Smooth muscle cell of the brain vasculature (primary cell): ENCODE data around the gene OPRD1.

Source experiments
- DNase-seq: peaks from one replicate; pipeline ENCODE4 v3.0.0-alpha.2; 2012; ENCODE audit warnings: low read depth, low spot score

Gene OPRD1

DNA sequence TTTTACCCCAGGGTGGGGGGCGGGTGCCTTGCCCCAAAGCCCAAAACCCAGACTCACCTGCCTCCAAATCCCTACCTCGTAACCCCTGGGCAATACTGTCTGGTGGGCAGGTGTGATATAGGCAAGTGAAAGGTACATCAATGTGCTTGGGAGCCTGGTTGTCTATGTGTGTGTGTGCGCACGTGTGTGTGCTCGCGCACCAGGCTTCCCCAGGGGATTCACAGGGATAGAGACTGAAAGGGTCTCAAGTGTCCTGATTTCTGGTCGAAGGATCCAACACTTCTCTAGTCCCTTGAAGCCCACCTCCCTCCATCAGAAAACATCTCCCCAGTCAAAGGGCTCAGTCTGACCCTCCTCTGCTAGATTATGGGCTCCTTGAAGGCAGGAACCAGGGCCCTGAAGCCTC lies 73.5 kb downstream of the OPRD1 start:
- DNase-seq, result no peak

DNA sequence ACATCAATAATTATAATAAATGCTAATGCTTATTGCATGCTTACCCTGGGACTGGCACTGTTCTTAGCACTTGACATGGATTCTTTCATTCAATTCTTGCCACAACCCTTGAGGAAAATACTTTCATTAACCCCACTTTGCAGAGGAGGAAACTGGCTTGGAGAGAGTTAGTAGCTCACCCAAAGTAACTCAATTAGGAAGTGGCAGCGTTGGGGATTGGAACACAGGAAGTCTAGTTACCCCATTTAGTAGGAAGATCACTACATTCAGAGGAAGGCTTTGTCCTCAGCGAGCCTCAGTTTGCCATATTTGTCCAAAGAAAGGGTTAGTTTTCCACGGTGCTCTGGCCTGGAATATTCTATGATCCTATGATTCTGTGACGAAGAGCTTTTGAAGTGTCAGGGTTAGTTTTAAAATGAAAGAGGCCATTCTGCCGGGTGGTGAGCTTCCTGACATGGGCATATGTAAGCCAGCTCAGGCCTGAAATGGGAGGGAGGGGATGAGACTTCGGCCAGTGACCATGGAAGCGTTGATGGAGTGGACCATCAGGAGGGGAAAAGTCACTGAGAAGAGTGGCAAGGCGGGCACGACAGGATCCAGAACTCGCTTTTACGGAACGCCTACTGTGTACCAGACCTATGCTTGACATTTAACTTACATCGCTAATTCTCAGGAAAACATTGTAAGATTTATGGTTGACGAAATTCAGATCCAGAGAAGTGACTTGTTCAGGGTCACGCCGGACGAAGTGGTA lies 74.2 kb downstream of the OPRD1 start:
- no peak for DNase-seq

DNA sequence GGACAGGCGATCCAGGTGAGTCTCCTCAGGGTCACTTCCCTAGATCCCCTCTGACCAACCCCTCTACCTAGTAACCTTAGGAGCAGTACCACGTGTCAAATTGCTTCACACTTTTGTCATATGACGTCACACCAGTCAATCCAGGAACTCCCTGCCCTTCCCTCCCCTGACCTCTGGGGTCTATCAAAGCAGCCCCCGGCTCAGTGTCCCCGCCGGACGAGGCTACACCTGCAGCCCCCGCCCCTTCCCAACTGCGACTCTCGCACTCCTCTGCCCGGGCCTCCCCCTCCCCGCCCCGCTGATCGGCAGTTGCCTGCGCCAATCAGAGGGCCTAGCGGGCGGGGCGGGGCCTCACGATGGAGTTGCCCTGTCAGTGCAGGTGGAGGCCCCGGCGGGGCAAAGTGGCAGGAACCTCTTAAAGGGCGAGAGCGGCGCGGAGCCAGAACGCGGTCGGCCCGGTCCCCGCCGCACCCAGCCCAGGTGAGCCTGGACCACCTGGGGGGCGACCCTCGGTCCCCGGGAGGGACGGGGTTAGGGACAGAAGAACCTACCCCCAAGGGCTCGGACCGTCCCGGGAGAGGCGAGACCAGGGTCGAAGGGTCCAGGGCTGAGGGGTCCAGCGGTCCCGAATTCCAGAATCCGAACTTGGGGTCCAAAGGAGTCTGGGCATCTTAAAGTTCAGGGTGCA lies 74.9 kb downstream of the OPRD1 start:
- no peak for DNase-seq

- DNase-seq, result no peak
These were observed 75.5 kb downstream of the OPRD1 start for GRCh38 chr1:28887419-28887834.

DNA sequence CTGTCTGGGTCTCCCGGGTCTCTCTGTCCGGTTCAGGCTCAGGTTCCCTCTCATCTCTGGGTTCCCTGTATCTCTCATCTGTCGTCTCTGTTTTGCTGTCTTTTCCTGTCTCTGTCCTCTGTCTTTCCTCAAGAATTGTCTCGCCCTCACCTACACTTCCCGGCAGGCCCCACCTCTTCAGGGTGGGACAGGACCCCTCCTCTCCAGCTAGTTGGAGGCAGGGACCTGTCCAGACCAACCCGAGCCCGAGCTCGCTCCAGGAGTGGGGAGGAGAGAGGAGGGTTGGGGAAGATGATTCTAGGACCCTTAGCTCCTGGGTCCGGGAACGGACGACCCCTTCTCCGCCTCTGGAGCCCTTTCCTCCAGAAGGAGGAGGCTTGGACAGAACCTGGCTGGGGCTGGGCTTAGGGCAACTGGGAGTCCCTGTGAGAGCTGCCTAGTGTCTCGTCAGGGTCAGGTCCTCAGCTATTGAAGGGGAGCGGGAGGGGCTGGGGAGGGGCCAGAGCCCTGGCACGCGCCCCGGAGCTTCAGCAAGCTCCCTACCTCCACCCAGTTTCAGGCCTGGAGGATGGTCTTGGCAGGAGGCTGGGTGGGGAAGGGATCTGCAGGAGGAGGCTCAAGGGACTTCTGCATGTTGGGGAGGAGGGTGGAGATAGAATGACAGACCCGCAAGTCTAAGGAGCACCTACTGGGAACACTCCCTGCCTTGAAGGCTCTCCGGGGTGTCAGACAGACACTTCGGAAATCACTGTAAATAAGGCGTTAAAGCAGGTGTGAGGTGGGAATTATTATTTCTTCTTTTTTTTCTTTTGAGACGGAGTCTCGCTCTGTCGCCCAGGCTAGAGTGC lies 76.1 kb downstream of the OPRD1 start:
- DNase-seq, result no peak

DNA sequence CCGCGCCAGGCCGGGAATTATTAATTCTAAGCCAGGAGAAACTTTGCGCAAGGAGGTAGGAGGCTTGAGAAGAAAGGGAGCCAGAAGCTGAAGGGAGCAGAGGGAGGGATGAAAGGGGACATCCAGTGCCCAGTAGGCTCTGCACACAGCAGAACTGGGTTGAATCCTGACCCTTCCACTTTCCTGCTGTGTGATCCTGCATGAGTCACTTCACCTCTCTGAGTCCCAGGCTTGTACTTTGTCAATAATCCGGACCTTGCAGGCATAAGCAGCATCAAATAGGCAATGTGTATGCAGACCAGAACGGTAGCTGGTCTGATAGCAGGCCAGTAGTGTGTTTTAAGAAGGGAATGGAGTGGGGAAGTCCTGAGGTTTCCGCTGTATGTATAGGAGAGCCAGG lies 76.9 kb downstream of the OPRD1 start:
- DNase-seq, result no peak

DNA sequence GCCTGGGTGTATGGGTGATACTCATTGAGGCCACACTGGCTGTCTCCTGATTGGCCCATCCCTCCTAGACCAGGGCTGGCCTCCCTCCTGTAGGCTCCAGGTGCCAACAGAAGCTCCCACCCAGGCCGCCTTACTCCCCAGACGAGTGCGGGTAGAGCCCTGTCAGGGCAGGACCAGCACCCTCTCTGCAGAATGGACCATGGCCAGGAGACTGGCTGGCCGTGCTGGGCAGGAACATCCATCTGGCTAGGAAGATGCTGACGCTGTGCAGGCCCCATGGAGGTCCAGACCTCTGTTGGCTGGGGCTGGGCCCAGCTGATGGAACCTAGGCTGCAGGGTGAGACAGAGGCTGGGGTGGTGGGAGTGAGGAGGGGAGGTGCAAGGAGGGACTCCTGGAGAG lies 77.4 kb downstream of the OPRD1 start:
- DNase-seq, result no peak

- no peak for DNase-seq
These were observed 78.5 kb downstream of the OPRD1 start for GRCh38 chr1:28890435-28890834.

- no peak for DNase-seq
These were observed 78.9 kb downstream of the OPRD1 start for GRCh38 chr1:28890836-28891235.

DNA sequence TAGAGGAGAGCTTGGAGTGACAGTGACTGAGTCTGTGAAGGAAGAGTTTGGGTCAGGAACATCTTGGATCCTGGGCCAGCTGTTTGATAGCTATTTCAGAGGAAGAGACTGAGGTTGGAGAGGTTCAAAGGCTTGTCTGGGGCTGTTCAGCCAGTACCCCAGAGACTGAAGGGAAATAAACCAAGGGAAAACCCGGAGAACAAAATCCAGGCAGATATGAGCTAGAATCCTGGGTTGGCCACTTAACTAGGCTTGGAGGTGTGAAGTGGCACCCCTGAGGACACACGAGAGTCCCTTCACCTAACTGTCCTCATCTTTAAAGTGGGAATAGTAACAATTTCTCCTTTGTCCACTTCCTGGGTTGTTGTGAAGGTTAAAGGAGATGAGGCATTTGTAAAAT lies 79.3 kb downstream of the OPRD1 start:
- no peak for DNase-seq

DNA sequence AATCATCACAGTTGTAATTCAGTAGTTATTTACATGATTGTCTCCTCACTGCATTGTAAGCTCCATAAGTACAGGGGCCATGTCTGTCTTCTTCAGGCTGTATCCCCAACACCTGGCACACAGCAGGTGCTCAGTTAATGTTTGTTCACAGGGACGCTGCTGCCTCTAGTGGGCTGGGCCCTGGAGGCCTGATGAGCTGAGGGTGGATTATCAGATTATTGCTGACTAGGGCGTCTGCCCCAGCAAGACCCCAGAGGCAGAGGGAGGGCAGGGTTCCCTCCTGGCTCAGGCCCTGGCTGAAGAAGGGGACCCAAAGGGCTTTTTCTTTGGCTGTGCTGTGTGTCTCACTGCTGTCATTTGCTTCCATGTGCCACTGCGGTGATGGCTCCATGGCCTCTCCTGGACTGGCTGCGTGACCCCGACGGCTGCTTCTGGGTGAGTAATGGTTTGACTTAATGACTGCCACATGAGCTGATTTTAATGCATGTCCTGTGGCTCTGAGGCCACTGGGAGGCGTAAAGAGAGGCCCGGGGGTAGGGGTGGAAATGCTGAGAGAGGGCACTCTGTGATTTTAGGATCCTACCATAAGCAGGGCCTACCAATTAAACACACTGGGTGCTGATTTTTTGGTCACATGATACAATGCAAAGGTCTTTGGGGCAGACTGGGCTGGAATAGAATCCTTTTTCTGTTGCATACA lies 81.6 kb downstream of the OPRD1 start:
- DNase-seq, result no peak

DNA sequence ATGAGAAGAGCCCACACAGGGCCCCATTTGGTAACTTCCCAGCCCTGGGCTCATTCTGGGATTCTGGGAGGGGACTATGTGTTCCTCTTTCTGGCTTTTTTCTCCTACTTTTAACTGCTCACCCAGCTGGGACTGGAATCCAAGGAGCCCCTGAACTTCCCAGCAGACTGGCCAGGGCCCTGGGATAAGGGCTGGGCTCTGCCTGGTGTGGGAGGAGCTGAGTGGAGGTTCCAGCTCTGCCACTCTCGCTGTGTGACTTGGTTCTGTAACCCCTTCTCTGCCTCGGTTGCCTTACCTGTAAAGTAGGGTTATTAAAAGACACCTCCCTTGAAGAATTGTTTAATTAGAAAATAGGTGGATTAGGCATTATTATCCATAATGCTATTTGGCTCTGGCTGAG lies 82.8 kb downstream of the OPRD1 start:
- DNase-seq, result no peak

GRCh38 chr1:28895896-28896608 lies 84.1 kb downstream of the OPRD1 start:
- DNase-seq, result no peak

- DNase-seq, result no peak
These were observed 84.6 kb downstream of the OPRD1 start for GRCh38 chr1:28896609-28896986.

- DNase-seq, result no peak
These were observed 85.8 kb downstream of the OPRD1 start for GRCh38 chr1:28897789-28898188.

DNA sequence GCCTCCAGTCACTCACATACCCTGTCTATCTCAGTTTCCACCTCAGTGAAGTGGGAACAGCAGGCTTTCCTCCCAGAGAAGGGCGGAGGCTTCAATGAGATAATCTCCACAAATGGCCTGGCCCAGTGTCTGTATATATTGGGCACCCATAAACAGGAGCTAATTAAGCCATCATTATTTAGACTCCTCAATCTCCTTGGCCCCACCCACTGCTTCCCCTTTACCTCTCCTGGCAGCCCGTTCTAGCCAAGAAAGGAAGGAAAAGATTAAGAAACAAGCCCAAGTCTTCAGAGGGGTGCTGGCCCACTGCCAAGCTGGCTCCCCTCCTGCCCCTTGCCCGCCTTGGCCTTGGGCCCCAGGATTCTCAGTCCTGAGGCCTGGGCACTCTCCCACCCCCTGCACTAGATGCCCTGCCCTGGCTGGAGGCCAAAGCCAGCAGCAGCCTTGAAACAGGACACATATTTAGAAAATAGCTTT lies 86.5 kb downstream of the OPRD1 start:
- no peak for DNase-seq

GRCh38 chr1:28899267-28899666 lies 87.3 kb downstream of the OPRD1 start:
- DNase-seq, result no peak

DNA sequence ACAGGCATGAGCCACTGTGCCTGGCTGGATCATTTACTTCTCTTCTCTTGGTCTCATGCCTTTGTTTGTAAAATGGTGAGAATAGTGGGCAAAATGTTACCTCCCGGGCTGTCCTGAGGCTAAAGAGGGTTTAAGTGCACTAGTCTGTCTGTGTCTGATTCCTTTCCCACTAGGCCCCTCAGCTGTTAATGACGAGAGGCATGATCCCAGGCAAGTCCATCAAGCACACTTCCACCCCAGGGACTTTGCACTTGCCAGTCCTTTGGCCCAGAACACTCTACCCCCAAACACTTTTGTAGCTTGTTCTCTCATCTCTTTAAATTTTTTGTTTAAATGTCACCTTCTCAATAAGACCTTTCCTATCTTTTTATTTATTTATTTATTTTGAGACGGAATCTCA lies 88.6 kb downstream of the OPRD1 start:
- DNase-seq, result no peak

DNA sequence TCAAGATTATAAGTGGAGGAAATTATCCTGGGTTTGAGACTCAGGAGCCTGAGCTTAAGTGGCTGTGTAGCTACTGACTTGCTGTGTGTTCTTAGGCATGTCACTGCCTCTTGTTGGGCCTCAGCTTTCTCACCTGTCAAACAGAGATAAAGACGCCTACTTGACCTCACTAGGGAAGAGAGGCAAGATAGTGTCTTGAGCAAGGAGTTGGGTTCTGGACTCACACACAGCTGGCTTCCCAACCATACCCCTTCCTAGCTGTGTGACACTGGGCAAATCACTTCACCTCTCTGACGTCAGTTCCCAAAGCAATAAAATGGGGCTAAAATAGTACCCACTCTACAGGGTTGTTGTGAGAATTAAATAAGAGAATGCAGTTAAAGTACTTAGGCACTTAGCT lies 90.8 kb downstream of the OPRD1 start:
- no peak for DNase-seq

DNA sequence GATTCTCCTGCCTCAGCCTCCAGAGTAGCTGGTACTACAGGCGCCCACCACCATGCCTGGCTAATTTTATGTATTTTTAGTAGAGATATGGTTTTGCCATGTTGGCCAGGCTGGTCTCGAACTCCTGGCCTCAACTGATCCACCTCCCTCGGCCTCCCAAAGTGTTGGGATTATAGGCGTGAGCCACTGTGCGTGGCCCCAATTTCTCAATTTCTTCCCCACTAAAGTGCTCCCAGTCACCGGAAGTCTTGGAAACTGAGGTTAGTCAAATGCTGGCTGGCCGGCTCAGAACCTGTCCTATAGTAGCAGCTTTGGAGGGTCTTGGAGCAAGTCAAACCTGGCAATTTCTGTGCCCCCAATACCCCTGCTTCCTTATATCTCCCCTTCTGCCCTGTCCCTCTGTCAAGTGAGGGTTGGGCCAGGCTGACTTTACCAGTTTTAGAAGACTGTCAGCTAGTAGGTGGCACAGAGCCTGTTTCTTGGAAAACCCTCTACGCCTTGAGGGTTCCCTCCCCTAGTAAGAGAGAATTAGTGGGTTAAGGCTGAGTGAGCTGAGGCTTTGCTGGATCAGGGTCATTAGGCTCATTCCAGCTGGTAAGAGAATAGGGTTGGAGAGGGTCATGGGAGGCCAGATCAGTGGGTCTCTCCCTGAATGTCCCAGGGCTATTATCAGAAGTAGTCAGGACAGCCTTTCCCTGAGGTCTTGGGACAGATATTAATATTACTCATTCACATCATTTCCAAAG lies 94.1 kb downstream of the OPRD1 start:
- no peak for DNase-seq
